Measurements from ENCODE around the gene KIF26B. TPM values are rescaled to one million over a fixed set of nuclear protein-coding genes. Genes with fewer than 3 reads are reported as not detected.

Gene KIF26B
- total and polyA plus RNA-seq, 4 donors = 10.9 to 37.1 (median 19.2) TPM

DNA sequence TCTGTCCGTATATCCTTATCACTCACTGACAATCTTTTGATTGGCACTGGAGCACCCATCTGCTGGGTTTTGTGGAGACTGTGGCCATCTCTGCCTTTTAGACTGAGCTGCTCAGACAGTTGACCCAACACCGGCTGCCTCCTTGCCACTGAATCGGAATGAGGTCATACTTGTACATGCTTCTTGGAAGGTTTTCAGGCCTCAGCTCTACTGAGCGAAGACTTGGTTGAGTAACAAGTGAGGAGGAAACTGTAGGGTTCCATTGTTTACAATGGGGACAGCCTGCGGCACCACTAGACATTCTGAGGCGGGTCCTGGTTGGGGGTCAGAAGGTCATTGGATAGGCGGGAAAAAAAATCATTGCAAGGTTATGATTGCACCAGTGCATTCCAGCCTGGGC, 320.3 kb downstream of the KIF26B start:
- no peak for DNase-seq (ENCODE audit: low read depth in 4 of 6, low spot score in 6 of 6)
- H3K27me3 ChIP-seq (ENCODE audit: control insufficient read depth, insufficient read depth, low read length) = no peaks in the 10 kb centered on the region
- 84% methylated on average over 6 of the region's 7 CpGs for WGBS (ENCODE audit: insufficient coverage)
- H3K4me1 ChIP-seq (ENCODE audit: control insufficient read depth, insufficient read depth, low read length) = no peaks in the 10 kb centered on the region
- H3K4me3 ChIP-seq (ENCODE audit: low read depth, low read length) = no peak overlapping the region
- no peaks in the 10 kb centered on the region for H3K36me3 ChIP-seq (ENCODE audit: control insufficient read depth, insufficient read depth, low read length)
- no peak overlapping the region for H3K27ac ChIP-seq (ENCODE audit: low read depth, low read length)
- H3K9me3 ChIP-seq (ENCODE audit: control insufficient read depth, insufficient read depth, low read length) = no peaks in the 10 kb centered on the region

DNA sequence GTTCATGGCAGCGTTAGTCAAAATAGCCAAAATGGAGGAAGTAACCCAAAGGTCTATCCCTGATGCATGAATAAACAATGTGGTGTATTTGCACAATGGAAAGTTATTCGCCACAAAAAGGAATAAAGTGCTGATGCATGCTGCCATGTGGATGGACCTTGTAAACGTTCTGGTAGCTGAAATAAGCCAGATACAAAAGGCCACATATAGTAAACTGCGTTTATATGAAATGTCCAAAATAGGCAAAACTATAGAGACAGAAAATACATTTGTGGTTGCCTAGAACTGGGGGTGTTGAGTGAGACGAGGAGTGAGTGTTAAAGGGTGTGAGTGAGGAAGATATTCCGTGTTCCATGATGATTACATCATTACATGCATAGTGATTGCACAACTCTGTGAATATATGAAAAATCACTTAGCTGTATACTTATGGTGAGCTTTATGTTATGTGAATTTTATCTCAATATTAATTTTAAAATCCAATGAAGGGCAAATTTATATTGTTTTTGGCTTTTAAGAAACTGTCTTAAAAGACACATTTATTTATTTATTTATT, 321.3 kb downstream of the KIF26B start:
- Histone ChIP-seq H3K4me1 (ENCODE audit: control insufficient read depth, insufficient read depth, low read length) (peaks cover 3% of the 10 kb centered on the region), H3K27me3 (ENCODE audit: control insufficient read depth, insufficient read depth, low read length) (no peaks in the 10 kb centered on the region), H3K36me3 (ENCODE audit: control insufficient read depth, insufficient read depth, low read length) (no peaks in the 10 kb centered on the region), H3K9me3 (ENCODE audit: control insufficient read depth, insufficient read depth, low read length) (no peaks in the 10 kb centered on the region), H3K27ac (ENCODE audit: low read depth, low read length) (no peak overlapping the region), H3K4me3 (ENCODE audit: low read depth, low read length) (no peak overlapping the region)
- DNase-seq (ENCODE audit: low read depth in 4 of 6, low spot score in 6 of 6) = no peak
- WGBS (ENCODE audit: insufficient coverage) = 73% methylated on average over 2 of the region's 6 CpGs

- Histone ChIP-seq H3K4me1 (ENCODE audit: control insufficient read depth, insufficient read depth, low read length) (peaks cover 5% of the 10 kb centered on the region), H3K36me3 (ENCODE audit: control insufficient read depth, insufficient read depth, low read length) (no peaks in the 10 kb centered on the region), H3K27ac (ENCODE audit: low read depth, low read length) (no peak overlapping the region), H3K4me3 (ENCODE audit: low read depth, low read length) (no peak overlapping the region), H3K9me3 (ENCODE audit: control insufficient read depth, insufficient read depth, low read length) (no peaks in the 10 kb centered on the region), H3K27me3 (ENCODE audit: control insufficient read depth, insufficient read depth, low read length) (no peaks in the 10 kb centered on the region)
- over 99% methylated on average over 7 of the region's 8 CpGs for WGBS (ENCODE audit: insufficient coverage)
- no peak for DNase-seq (ENCODE audit: low read depth in 4 of 6, low spot score in 6 of 6)
Measured at GRCh38 chr1:245477941-245478340, 323.2 kb downstream of the KIF26B start.

GRCh38 chr1:245480393-245481120, 325.8 kb downstream of the KIF26B start:
- H3K4me1 ChIP-seq (ENCODE audit: control insufficient read depth, insufficient read depth, low read length) = peaks cover 5% of the 10 kb centered on the region
- no peaks in the 10 kb centered on the region for H3K27me3 ChIP-seq (ENCODE audit: control insufficient read depth, insufficient read depth, low read length)
- H3K4me3 ChIP-seq (ENCODE audit: low read depth, low read length) = no peak overlapping the region
- no peaks in the 10 kb centered on the region for H3K9me3 ChIP-seq (ENCODE audit: control insufficient read depth, insufficient read depth, low read length)
- DNase-seq (ENCODE audit: low read depth in 4 of 6, low spot score in 6 of 6) = no peak
- no peak overlapping the region for H3K27ac ChIP-seq (ENCODE audit: low read depth, low read length)
- 77% methylated on average over 5 of the region's 6 CpGs for WGBS (ENCODE audit: insufficient coverage)
- no peaks in the 10 kb centered on the region for H3K36me3 ChIP-seq (ENCODE audit: control insufficient read depth, insufficient read depth, low read length)

DNA sequence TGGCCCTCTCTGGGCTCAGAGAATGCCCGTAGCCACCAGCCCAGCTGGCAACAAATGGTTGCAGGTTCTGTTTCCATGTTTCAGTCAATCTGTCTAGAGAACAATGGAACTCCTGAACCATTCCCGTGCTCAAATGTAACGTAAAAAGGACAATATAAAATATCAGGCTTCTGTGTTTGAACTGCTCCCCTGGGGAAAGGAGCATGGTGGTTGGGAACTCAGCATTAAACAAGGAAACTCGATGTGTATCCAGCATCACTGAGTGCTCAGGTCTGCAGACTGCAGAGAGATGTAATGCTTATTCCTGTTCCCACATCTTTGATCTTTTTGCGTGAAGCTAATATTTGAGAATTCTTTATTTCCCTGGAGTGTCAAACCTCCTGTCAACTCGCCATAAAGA, 326.5 kb downstream of the KIF26B start:
- 57% methylated on average over 1 of the region's 6 CpGs for whole genome bisulfite sequencing (ENCODE audit: insufficient coverage)
- Histone ChIP-seq H3K4me3 (ENCODE audit: low read depth, low read length) (no peak overlapping the region), H3K9me3 (ENCODE audit: control insufficient read depth, insufficient read depth, low read length) (no peaks in the 10 kb centered on the region), H3K27ac (ENCODE audit: low read depth, low read length) (no peak overlapping the region), H3K27me3 (ENCODE audit: control insufficient read depth, insufficient read depth, low read length) (no peaks in the 10 kb centered on the region), H3K36me3 (ENCODE audit: control insufficient read depth, insufficient read depth, low read length) (no peaks in the 10 kb centered on the region), H3K4me1 (ENCODE audit: control insufficient read depth, insufficient read depth, low read length) (peaks cover 5% of the 10 kb centered on the region)
- peak in 1 of 6 donors; percentile 84 for DNase-seq (ENCODE audit: low read depth in 4 of 6, low spot score in 6 of 6)

DNA sequence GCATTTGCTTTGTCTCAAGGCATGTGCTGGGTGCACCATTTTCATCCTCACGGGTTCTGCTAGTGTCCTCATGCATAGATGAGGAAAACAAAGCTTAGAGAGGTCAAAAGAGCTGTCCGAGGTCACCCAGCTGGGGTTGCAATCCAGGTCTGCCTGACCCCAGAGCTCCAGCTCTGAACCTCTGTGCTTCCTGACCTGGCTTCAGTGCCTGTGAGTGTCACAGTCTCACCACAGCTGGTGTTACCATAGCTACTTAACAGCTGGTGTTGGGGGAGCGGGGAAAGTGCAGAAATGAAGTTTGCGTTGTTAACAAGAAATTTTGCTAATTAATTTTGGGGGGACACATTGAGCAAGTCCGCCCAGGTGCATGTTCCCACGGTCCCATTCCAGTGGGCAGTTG, 328.5 kb downstream of the KIF26B start:
- no peak overlapping the region for H3K27ac ChIP-seq (ENCODE audit: low read depth, low read length)
- 61% methylated on average over 5 of the region's 6 CpGs for WGBS (ENCODE audit: insufficient coverage)
- H3K4me1 ChIP-seq (ENCODE audit: control insufficient read depth, insufficient read depth, low read length) = peaks cover 5% of the 10 kb centered on the region

DNA sequence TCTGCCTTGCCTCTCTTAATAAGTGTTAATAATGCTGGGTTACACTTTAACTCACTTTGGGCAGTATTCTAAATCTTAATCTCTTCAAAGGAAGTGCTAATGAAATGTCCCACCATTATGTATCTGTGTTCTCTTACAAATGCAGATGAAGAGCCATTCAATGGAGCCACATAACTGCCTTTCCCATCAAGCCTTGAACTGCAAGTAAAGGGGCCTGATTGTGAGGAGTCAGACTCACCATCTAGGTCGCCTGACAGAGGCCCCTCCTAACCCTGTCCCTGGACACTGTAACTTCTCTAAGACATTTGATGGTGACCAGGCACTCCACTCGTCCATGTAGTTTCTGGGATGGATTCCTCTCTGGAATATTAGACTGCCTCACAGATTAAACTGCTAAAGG, 329.4 kb downstream of the KIF26B start:
- no peak for DNase-seq (ENCODE audit: low read depth in 4 of 6, low spot score in 6 of 6)
- H3K27me3 ChIP-seq (ENCODE audit: control insufficient read depth, insufficient read depth, low read length) = no peaks in the 10 kb centered on the region
- no peaks in the 10 kb centered on the region for H3K9me3 ChIP-seq (ENCODE audit: control insufficient read depth, insufficient read depth, low read length)
- H3K4me3 ChIP-seq (ENCODE audit: low read depth, low read length) = no peak overlapping the region
- H3K4me1 ChIP-seq (ENCODE audit: control insufficient read depth, insufficient read depth, low read length) = peaks cover 5% of the 10 kb centered on the region
- H3K27ac ChIP-seq (ENCODE audit: low read depth, low read length) = no peak overlapping the region
- no peaks in the 10 kb centered on the region for H3K36me3 ChIP-seq (ENCODE audit: control insufficient read depth, insufficient read depth, low read length)
- 0% methylated on average over 1 of the region's 2 CpGs for WGBS (ENCODE audit: insufficient coverage)

More for the DNA sequence above, 328.5 kb downstream of the KIF26B start:
- H3K36me3 ChIP-seq (ENCODE audit: control insufficient read depth, insufficient read depth, low read length) = no peaks in the 10 kb centered on the region
- no peaks in the 10 kb centered on the region for H3K27me3 ChIP-seq (ENCODE audit: control insufficient read depth, insufficient read depth, low read length)
- H3K4me3 ChIP-seq (ENCODE audit: low read depth, low read length) = no peak overlapping the region
- H3K9me3 ChIP-seq (ENCODE audit: control insufficient read depth, insufficient read depth, low read length) = no peaks in the 10 kb centered on the region
- no peak for DNase-seq (ENCODE audit: low read depth in 4 of 6, low spot score in 6 of 6)

DNA sequence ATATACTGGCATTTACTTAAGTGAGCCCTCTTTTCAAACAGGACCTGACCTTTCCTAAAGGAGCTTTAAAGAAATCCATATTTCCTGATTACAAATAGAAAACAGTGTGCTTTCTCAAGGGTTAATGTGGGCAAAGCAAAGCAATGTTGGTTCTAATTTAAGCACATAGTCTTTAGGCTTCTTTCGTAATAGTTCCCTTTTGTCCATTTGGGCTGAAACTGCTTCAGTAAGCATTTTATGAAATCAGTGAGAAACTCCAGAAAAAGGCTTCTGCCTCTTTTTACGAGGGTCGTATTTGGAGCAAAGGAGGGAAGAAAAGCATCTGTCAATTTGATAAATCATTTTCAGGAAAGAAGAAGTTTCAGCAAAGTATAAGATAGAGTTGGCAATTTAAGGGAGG, 331.2 kb downstream of the KIF26B start:
- peak in 1 of 6 donors; percentile 42 for DNase-seq (ENCODE audit: low read depth in 4 of 6, low spot score in 6 of 6)
- H3K27me3 ChIP-seq (ENCODE audit: control insufficient read depth, insufficient read depth, low read length) = no peaks in the 10 kb centered on the region
- no peaks in the 10 kb centered on the region for H3K36me3 ChIP-seq (ENCODE audit: control insufficient read depth, insufficient read depth, low read length)
- H3K4me3 ChIP-seq (ENCODE audit: low read depth, low read length) = no peak overlapping the region
- H3K27ac ChIP-seq (ENCODE audit: low read depth, low read length) = no peak overlapping the region
- WGBS (ENCODE audit: insufficient coverage) = 71% methylated on average over 1 of the region's 3 CpGs
- no peaks in the 10 kb centered on the region for H3K9me3 ChIP-seq (ENCODE audit: control insufficient read depth, insufficient read depth, low read length)
- peaks cover 2% of the 10 kb centered on the region for H3K4me1 ChIP-seq (ENCODE audit: control insufficient read depth, insufficient read depth, low read length)

- 87% methylated on average over 5 of the region's 8 CpGs for WGBS (ENCODE audit: insufficient coverage)
- no peaks in the 10 kb centered on the region for H3K4me1 ChIP-seq (ENCODE audit: control insufficient read depth, insufficient read depth, low read length)
- no peaks in the 10 kb centered on the region for H3K27me3 ChIP-seq (ENCODE audit: control insufficient read depth, insufficient read depth, low read length)
- peak in 1 of 6 donors; percentile 61 for DNase-seq (ENCODE audit: low read depth in 4 of 6, low spot score in 6 of 6)
- no peak overlapping the region for H3K27ac ChIP-seq (ENCODE audit: low read depth, low read length)
- no peaks in the 10 kb centered on the region for H3K36me3 ChIP-seq (ENCODE audit: control insufficient read depth, insufficient read depth, low read length)
- H3K9me3 ChIP-seq (ENCODE audit: control insufficient read depth, insufficient read depth, low read length) = no peaks in the 10 kb centered on the region
- no peak overlapping the region for H3K4me3 ChIP-seq (ENCODE audit: low read depth, low read length)
Measured at GRCh38 chr1:245486775-245487470, 332.1 kb downstream of the KIF26B start.

Measured in spinal cord (tissue), 10 donors.